ENCODE data around the gene HCFC1.

Gene HCFC1

DNA sequence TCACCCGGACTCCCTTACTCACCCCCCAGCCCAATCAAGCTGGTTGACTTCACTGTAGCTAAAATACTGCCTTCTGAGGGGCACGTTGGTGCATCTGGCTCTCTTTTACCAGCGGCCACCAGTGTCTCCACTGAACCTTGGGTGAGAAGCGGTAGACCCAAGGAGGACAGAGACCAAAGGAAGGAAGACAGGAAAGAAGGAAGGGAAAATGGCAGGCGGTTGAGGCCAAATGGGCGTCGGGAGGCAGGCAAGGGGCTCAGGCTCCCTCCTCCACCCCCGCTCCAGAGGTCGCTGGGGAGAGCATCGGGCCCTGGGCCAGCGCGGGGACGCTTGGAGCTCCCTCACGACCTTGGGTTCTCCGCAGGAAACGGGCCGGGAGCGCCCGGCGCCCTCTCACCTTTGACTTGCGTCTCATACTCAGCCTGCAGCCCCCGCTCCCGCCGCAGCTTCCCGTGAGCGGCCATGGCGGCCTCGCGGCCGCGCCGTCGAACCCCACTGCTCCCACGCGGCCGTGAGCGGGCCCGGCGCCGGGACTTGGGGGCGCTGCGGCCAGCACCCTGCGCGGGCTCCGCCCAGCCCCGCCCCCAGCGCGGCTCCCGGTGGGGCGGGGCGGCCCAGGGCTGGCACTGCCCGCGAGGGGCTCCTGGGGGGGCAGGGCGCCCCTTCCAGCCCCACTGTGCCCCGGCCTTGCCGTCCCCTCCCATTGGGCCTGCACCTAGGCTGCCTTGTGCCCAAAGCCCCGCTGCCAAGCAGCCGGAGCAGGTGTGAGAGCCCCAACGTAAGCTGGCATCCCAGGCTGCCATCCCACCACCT, 45.7 kb downstream of the HCFC1 start, which contains the start of gene ARHGAP4:
TSS of gene ARHGAP4 (minus strand) at position 526 of the 813 bp plus-strand sequence. CDS start at position 464, 62 bp downstream.
- in situ Hi-C loops (cut with MboI; ENCODE audit: low sequenced_read_pairs), result no loop called here

- in situ Hi-C loops (cut with MboI; ENCODE audit: low sequenced_read_pairs), result no loop called here
These were observed 46.3 kb downstream of the HCFC1 start for GRCh38 chrX:153925387-153925738.

DNA sequence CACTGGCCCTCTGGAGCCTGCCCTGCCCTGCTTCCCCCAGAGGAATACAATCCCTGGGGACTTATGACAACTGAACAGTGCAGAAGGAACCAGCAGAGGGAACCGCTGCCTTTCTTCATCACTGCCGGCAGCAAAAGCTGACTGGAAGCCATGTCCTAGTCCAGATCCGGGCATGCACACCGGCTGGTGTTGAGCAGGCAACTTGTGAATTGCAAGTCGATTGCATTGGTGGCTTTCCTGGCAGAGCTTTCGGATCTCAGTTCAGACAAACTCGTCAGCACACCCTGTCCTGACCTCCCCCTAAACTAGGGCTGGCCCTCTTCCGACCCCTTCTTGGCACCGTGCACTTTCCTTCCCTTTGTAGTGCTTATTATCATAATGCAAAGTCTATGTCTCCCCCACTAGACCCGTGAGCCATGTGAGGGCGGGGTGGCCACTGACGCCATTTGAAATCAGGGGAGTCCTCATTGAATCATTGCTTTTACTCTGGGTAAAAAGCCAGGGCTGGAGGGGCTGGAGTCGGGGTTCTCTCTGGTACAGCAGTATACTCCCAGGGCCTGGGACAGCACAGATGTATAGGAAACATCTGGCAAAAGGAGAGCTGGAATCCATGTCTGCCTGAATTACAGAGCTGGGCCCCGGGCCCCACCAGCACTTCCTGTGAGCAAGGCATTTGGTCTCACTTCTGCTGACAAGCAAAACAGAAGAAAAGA, 47.3 kb downstream of the HCFC1 start:
- in situ Hi-C loops (cut with MboI; ENCODE audit: low sequenced_read_pairs), result no loop called here

GRCh38 chrX:153922932-153923857, 48.4 kb downstream of the HCFC1 start:
- in situ Hi-C loops (cut with MboI; ENCODE audit: low sequenced_read_pairs), result no loop called here

- in situ Hi-C loops (cut with MboI; ENCODE audit: low sequenced_read_pairs), result no loop called here
These were observed 49.8 kb downstream of the HCFC1 start for GRCh38 chrX:153921511-153922446.

- in situ Hi-C loops (cut with MboI; ENCODE audit: low sequenced_read_pairs), result no loop called here
These were observed 50.5 kb downstream of the HCFC1 start for GRCh38 chrX:153921070-153921469.

GRCh38 chrX:153920546-153920945, 51.1 kb downstream of the HCFC1 start:
- in situ Hi-C loops (cut with MboI; ENCODE audit: low sequenced_read_pairs), result no loop called here

- in situ Hi-C loops (cut with MboI; ENCODE audit: low sequenced_read_pairs), result no loop called here
These were observed 52.3 kb downstream of the HCFC1 start for GRCh38 chrX:153919281-153919680.

- in situ Hi-C loops (cut with MboI; ENCODE audit: low sequenced_read_pairs), result no loop called here
These were observed 53.7 kb downstream of the HCFC1 start for GRCh38 chrX:153917869-153918268.

DNA sequence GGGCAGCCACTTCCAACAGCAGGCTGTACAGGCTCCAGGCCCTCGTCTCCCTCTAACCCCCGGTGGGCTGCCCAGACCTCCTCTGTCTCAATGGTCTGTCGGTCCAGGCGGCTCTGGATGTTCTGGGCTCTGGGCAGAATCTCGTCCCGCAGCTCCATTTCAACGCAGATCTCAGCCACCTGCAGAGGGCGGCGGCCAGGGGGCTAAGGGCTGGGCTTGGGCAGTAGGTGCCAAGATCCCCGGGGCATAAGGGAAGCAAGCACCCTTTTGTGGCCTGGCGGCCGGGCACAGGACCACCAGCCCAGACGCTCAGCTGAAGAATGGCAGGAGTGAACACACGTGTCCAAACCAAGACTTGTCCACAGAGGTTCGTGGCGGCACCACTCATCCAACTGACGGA, 57.9 kb downstream of the HCFC1 start:
- in situ Hi-C loops (cut with MboI; ENCODE audit: low sequenced_read_pairs), result no loop called here

GRCh38 chrX:153913211-153913610, 58.4 kb downstream of the HCFC1 start:
- in situ Hi-C loops (cut with MboI; ENCODE audit: low sequenced_read_pairs), result no loop called here

- in situ Hi-C loops (cut with MboI; ENCODE audit: low sequenced_read_pairs), result no loop called here
These were observed 59.8 kb downstream of the HCFC1 start for GRCh38 chrX:153911798-153912197.

GRCh38 chrX:153910446-153910845, 61.2 kb downstream of the HCFC1 start:
- in situ Hi-C loops (cut with MboI; ENCODE audit: low sequenced_read_pairs), result no loop called here

- in situ Hi-C loops (cut with MboI; ENCODE audit: low sequenced_read_pairs), result no loop called here
These were observed 61.6 kb downstream of the HCFC1 start for GRCh38 chrX:153909980-153910360.

DNA sequence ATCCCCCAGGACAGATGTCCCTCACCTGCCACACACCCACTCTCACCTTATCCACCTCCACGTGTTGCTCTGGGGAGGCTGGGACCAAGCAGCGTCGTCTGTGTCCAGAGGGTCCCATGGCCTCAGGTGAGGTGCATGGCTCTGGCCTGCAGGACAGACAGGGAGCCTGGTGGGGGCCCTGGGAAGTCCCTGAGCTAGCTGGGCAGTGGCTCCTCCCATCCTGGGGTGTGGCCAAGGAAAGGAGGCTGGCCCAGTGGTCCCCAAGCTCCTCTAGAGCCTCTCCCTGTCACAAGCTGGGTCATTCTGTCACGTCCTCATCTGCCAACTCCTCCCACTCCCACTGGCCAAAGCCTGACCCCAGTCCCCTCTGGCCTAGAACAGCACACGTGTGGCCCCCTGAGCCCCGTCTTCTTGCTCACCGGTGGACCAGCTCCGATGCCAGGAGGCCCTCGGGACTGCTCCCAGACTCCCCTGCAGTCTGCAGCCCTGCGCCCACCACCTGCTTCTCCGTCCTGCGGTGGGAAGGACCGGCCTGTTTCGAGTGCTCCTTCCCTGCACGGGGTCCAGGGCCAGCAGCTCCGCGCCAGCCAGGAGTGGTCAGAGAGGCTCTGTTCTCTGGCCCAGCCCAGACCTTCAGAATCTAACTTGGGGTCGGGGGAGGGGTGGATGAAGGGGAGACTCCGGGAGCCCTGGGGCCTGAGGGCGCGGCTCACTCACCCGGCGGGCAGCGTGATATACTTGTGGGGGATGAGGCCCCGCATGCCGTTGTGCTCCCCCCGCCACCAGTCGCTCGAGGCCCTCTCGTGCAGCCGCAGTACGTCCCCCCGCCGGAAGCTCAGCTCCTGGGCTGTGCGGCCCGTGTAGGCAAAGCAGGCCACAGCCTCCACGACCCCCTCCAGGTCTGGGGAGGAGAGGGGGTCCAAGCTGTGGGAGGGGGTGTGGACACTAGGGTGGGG, 62.3 kb downstream of the HCFC1 start:
- in situ Hi-C loops (cut with MboI; ENCODE audit: low sequenced_read_pairs), result no loop called here

DNA sequence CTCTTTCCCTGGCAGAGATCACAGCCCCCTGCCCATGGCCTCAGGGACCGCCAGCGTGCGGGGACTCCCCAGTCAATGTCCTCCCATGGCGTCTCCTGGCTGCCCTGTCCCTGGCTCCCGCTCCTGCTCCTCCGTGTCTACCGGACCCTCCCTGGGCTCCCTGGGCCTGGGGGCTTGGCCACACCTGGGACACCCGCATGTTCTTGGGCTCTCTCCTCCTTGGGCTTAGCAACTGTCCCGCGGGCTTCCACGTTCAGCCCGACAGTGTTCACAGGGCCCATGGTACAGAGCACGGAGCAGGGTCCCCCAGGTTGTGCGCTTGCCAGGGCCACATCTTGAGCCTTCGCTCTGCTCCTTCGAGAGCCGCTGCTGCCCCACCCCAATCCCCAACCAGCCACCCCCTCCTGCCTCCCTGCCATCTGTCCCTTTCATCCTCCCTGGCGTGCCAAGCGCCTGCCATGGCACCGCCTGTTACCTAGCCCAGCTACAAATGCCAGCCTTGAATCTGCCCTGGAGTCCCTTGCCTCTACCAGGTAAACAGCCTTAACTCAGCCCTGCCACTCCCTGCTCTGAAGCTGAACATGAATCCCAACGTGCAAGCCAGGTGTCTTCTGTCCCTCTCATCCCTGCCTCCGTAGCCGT, 63.3 kb downstream of the HCFC1 start:
- in situ Hi-C loops (cut with MboI; ENCODE audit: low sequenced_read_pairs), result no loop called here

GRCh38 chrX:153907456-153907855, 64.2 kb downstream of the HCFC1 start:
- in situ Hi-C loops (cut with MboI; ENCODE audit: low sequenced_read_pairs), result no loop called here

GRCh38 chrX:153906126-153906917, 65.3 kb downstream of the HCFC1 start:
- in situ Hi-C loops (cut with MboI; ENCODE audit: low sequenced_read_pairs), result no loop called here
